ENCODE results near the gene TNFAIP8. TPM values are rescaled to one million over a fixed set of nuclear protein-coding genes. Genes with fewer than 3 reads are reported as not detected.

TNFAIP8 gene
- total RNA-seq, 1 experiment from 2014 or later = 24.1 TPM

DNA sequence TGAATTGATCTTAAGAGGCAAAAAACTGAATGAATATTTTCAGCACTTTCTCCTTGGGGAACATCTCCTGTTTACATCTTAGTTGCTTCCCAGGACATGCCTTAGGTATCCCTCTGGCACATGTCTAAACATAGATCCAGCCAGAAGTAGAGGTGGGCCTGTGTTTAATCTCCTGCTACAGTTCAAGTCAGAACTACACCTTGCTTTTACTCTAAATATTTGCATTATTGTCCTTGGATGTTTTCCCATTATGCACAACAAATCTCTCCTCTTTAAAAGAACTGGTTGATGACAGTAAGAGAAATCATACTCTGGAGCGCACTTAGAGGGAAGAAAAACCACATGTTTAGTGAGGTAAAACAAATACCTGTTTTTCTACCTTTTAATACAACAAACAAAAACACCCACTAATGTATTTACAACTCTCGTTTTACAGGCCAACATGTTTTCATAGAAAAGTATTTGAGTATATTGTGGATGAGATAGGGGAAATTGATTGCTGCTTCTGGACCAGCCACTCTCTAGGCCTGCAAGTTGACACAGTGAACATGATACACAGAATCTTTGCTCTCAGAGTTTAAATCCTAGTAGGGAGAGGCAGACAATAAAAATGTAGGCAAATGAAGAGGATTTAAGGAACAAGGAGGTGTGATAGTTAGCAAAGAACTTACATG lies 32.3 kb downstream of the TNFAIP8 start:
- peaks cover 52% of the 10 kb centered on the region for H3K4me1 Mint-ChIP-seq
- H3K9me3 Mint-ChIP-seq = no peaks in the 10 kb centered on the region
- no peak overlapping the region for H3K4me3 Mint-ChIP-seq
- peaks cover 5% of the 10 kb centered on the region for H3K36me3 Mint-ChIP-seq
- no peak for TF ChIP-seq ZBTB21 (CRISPR knock-in tag; IDR thresholded peaks at IDR 0.05; ENCODE audit: borderline replicate concordance)
- no peak for TF ChIP-seq JAZF1 (CRISPR knock-in tag; IDR thresholded peaks at IDR 0.05)
- TF ChIP-seq FOXP1 (CRISPR knock-in tag; IDR thresholded peaks at IDR 0.05; ENCODE audit: borderline replicate concordance) = no peak
- no peak for TF ChIP-seq TP53 (CRISPR knock-in tag; IDR thresholded peaks at IDR 0.05)
- TF ChIP-seq ZNF416 (CRISPR knock-in tag; IDR thresholded peaks at IDR 0.05) = no peak
- TF ChIP-seq ETV6 (CRISPR knock-in tag; IDR thresholded peaks at IDR 0.05) = no peak
- TF ChIP-seq, protein P1, sequence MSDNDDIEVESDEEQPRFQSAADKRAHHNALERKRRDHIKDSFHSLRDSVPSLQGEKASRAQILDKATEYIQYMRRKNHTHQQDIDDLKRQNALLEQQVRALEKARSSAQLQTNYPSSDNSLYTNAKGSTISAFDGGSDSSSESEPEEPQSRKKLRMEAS (CRISPR knock-in tag; IDR thresholded peaks at IDR 0.05) = no peak
- TF ChIP-seq NFE2L1 (CRISPR knock-in tag; IDR thresholded peaks at IDR 0.05) = no peak
- TF ChIP-seq, protein P2, sequence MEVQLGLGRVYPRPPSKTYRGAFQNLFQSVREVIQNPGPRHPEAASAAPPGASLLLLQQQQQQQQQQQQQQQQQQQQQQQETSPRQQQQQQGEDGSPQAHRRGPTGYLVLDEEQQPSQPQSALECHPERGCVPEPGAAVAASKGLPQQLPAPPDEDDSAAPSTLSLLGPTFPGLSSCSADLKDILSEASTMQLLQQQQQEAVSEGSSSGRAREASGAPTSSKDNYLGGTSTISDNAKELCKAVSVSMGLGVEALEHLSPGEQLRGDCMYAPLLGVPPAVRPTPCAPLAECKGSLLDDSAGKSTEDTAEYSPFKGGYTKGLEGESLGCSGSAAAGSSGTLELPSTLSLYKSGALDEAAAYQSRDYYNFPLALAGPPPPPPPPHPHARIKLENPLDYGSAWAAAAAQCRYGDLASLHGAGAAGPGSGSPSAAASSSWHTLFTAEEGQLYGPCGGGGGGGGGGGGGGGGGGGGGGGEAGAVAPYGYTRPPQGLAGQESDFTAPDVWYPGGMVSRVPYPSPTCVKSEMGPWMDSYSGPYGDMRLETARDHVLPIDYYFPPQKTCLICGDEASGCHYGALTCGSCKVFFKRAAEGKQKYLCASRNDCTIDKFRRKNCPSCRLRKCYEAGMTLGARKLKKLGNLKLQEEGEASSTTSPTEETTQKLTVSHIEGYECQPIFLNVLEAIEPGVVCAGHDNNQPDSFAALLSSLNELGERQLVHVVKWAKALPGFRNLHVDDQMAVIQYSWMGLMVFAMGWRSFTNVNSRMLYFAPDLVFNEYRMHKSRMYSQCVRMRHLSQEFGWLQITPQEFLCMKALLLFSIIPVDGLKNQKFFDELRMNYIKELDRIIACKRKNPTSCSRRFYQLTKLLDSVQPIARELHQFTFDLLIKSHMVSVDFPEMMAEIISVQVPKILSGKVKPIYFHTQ (CRISPR knock-in tag; IDR thresholded peaks at IDR 0.05) = no peak
- TF ChIP-seq TCF7 (CRISPR knock-in tag; IDR thresholded peaks at IDR 0.05; ENCODE audit: low read depth) = no peak
- TF ChIP-seq CREB1 (CRISPR knock-in tag; IDR thresholded peaks at IDR 0.05) = no peak
- no peak for TF ChIP-seq SMAD4 (CRISPR knock-in tag; IDR thresholded peaks at IDR 0.05)
- no peak for TF ChIP-seq CBFB (CRISPR knock-in tag; IDR thresholded peaks at IDR 0.05; ENCODE audit: low read depth)
- TF ChIP-seq MYBL2 (CRISPR knock-in tag; IDR thresholded peaks at IDR 0.05) = no peak
- POLR2A ChIA-PET = no interaction called here
- DNase-seq (ENCODE audit: low spot score) (no peak), ATAC-seq (no peak)
- H3K27me3 Mint-ChIP-seq (ENCODE audit: low read depth) = no peaks in the 10 kb centered on the region
- CTCF ChIA-PET = no interaction called here
- peak overlapping the region; percentile 88 for H3K27ac Mint-ChIP-seq

DNA sequence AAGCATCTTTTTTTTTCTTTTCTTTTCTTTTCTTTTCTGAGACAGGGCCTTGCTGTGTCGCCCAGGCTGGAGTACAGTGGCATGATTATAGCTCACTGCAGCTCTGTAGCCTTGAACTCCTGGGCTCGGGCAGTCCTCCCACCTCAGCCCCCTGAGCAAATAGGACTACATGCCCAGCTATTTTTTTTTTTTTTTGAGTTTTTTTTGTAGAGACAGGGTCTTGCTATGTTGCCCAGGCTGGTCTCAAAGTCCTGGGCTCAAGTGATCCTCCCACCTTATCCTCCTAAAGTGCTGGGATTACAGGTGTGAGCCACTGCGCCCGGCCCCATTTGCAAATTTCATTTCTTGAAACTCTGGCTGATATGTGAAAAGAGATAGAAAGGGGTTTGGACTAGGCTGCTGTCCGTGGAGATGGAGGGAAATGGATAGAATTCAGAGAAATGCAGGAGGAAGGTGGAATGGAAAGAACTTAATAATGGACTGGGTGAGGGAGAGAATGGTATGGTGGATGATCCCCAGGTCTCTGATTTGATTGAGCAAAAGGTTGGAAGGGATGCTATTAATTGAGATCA lies 32.9 kb downstream of the TNFAIP8 start:
- ATAC-seq = no peak
- TF ChIP-seq IRF2 (CRISPR knock-in tag; IDR thresholded peaks at IDR 0.05; ENCODE audit: borderline replicate concordance, low read depth) = no peak
- TF ChIP-seq, protein P3, sequence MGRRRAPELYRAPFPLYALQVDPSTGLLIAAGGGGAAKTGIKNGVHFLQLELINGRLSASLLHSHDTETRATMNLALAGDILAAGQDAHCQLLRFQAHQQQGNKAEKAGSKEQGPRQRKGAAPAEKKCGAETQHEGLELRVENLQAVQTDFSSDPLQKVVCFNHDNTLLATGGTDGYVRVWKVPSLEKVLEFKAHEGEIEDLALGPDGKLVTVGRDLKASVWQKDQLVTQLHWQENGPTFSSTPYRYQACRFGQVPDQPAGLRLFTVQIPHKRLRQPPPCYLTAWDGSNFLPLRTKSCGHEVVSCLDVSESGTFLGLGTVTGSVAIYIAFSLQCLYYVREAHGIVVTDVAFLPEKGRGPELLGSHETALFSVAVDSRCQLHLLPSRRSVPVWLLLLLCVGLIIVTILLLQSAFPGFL (CRISPR knock-in tag; IDR thresholded peaks at IDR 0.05; ENCODE audit: borderline replicate concordance) = no peak
- no peak for TF ChIP-seq SP1 (CRISPR knock-in tag; conservative IDR thresholded peaks at IDR 0.05)
- TF ChIP-seq ZNF121 (CRISPR knock-in tag; IDR thresholded peaks at IDR 0.05) = peak; percentile 64
- no peak for TF ChIP-seq NR3C1 (CRISPR knock-in tag; conservative IDR thresholded peaks at IDR 0.05; ENCODE audit: low read depth)
- no peak for TF ChIP-seq OVOL2 (CRISPR knock-in tag; IDR thresholded peaks at IDR 0.05; ENCODE audit: borderline replicate concordance)
- Mint-ChIP-seq H3K27me3 (ENCODE audit: low read depth) (no peaks in the 10 kb centered on the region), H3K36me3 (peaks cover 11% of the 10 kb centered on the region), H3K4me3 (no peak overlapping the region), H3K27ac (peak overlapping the region; percentile 72), H3K9me3 (no peaks in the 10 kb centered on the region), H3K4me1 (peaks cover 48% of the 10 kb centered on the region)
- DNase-seq (ENCODE audit: low spot score) = no peak
- ChIA-PET CTCF (no interaction called here), POLR2A (no interaction called here)

All from WTC11 (cell line).